IMR-90 (cell line): Measurements from ENCODE around the gene PRSS35. TPM values are rescaled to one million over a fixed set of nuclear protein-coding genes. Genes with fewer than 3 reads are reported as not detected.

Experiments used
- ATAC-seq: fragments of 200-7000 bp; cut with Tn5 transposase; 2 replicates; pipeline ENCODE4 v1.9.1; 2020; ENCODE audit warnings: low read depth, mild to moderate bottlenecking, moderate library complexity
- BruUV-seq: library from RNA; stranded (reverse); fragments of 400-500 nt; replicated peaks from 2 replicates; lab custom pipeline; 2021; lab: Mats Ljungman, UMichigan
- CTCF ChIA-PET: fragments of 300-600 bp; formaldehyde crosslinking; extraction: SDS; loops from one replicate; lab custom pipeline; 2021; ENCODE audit warnings: antibody characterized with exemption; lab: Yijun Ruan, JAX
- POLR2A ChIA-PET: fragments of 300-600 bp; sonication (Branson Sonifier 250); formaldehyde crosslinking; loops from one replicate; lab custom pipeline; 2022; ENCODE audit warnings: antibody characterized with exemption; ENCODE audit not compliant: unreplicated experiment; lab: Charles Lee
- DNase-seq: peaks from one replicate; pipeline ENCODE4 v3.0.0; 2013
- H2AFZ ChIP-seq: replicated peaks from 2 replicates; pipeline ENCODE3; 2013; ENCODE audit warnings: low read length, mild to moderate bottlenecking; ENCODE audit not compliant: poor library complexity
- H2AK5ac ChIP-seq: 2 replicates; pipeline ENCODE4 v1.6.1; 2013; ENCODE audit warnings: low read depth, low read length, inconsistent platforms
- H2AK9ac ChIP-seq: replicated peaks from 2 replicates; pipeline ENCODE3; 2013; ENCODE audit warnings: mild to moderate bottlenecking, low read depth, low read length, moderate library complexity; ENCODE audit not compliant: poor library complexity
- H2BK120ac ChIP-seq: 2 replicates; pipeline ENCODE4 v1.6.1; 2013; ENCODE audit warnings: low read depth, low read length, inconsistent platforms
- H2BK15ac ChIP-seq: 3 replicates; pipeline ENCODE4 v1.6.1; 2013; ENCODE audit warnings: low read depth, low read length, inconsistent platforms
- H2BK20ac ChIP-seq: 2 replicates; pipeline ENCODE4 v1.6.1; 2013; ENCODE audit warnings: low read depth, mild to moderate bottlenecking, inconsistent platforms, low read length, moderate library complexity
- H2BK5ac ChIP-seq: 2 replicates; pipeline ENCODE4 v1.6.1; 2013; ENCODE audit warnings: mild to moderate bottlenecking, low read depth, low read length, inconsistent platforms; ENCODE audit not compliant: poor library complexity, severe bottlenecking
- H3K14ac ChIP-seq: replicated peaks from 2 replicates; pipeline ENCODE4 v1.6.1; 2013; ENCODE audit warnings: low read depth, low read length, inconsistent platforms
- H3K18ac ChIP-seq: 2 replicates; pipeline ENCODE4 v1.6.1; 2013; ENCODE audit warnings: low read depth, low read length, control low read depth
- H3K23ac ChIP-seq: 2 replicates; pipeline ENCODE4 v1.6.1; 2013; ENCODE audit warnings: low read depth, low read length, inconsistent platforms
- H3K27ac ChIP-seq: 2 replicates; pipeline ENCODE4 v1.5.1; 2013; ENCODE audit warnings: mild to moderate bottlenecking, control low read depth, low read length; ENCODE audit not compliant: insufficient read depth
- H3K27me3 ChIP-seq: 2 replicates; pipeline ENCODE4 v1.6.1; 2013; ENCODE audit warnings: low read length; ENCODE audit not compliant: control insufficient read depth, insufficient read depth
- H3K36me3 ChIP-seq: 2 replicates; pipeline ENCODE4 v1.6.1; 2013; ENCODE audit warnings: low read length, mixed read lengths; ENCODE audit not compliant: control insufficient read depth, insufficient read depth
- H3K4ac ChIP-seq: 2 replicates; pipeline ENCODE4 v1.6.1; 2013; ENCODE audit warnings: low read depth, low read length, inconsistent platforms
- H3K4me1 ChIP-seq: 2 replicates; pipeline ENCODE4 v1.6.1; 2013; ENCODE audit warnings: low read length, mixed read lengths; ENCODE audit not compliant: control insufficient read depth, insufficient read depth
- H3K4me2 ChIP-seq: 2 replicates; pipeline ENCODE4 v1.6.1; 2013; ENCODE audit warnings: low read depth, mild to moderate bottlenecking, control low read depth, low read length, moderate library complexity
- H3K4me3 ChIP-seq: 2 replicates; pipeline ENCODE4 v1.5.1; 2013; ENCODE audit warnings: low read depth, mild to moderate bottlenecking, control low read depth, low read length, moderate library complexity; ENCODE audit not compliant: insufficient read depth
- H3K56ac ChIP-seq: 2 replicates; pipeline ENCODE4 v1.6.1; 2013; ENCODE audit warnings: low read length, inconsistent platforms; ENCODE audit not compliant: insufficient read depth; ENCODE audit errors: extremely low read depth
- H3K79me1 ChIP-seq, 2 experiments: 2 replicates each; pipeline ENCODE4 v1.6.1; 2013; ENCODE audit warnings: low read length in 2 of 2, inconsistent platforms in 1 of 2, low read depth in 1 of 2
- H3K9ac ChIP-seq: 2 replicates; pipeline ENCODE4 v1.6.1; 2013; ENCODE audit warnings: low read depth, low read length, control low read depth
- H3K9me1 ChIP-seq: 2 replicates; pipeline ENCODE4 v1.6.1; 2013; ENCODE audit warnings: low read length, inconsistent platforms; ENCODE audit not compliant: insufficient read depth
- H3K9me3 ChIP-seq: 2 replicates; pipeline ENCODE4 v1.6.1; 2013; ENCODE audit warnings: low read length; ENCODE audit not compliant: control insufficient read depth, insufficient read depth
- H4K20me1 ChIP-seq: 2 replicates; pipeline ENCODE4 v1.6.1; 2013; ENCODE audit warnings: low read length, inconsistent platforms; ENCODE audit not compliant: insufficient read depth
- H4K5ac ChIP-seq: 2 replicates; pipeline ENCODE4 v1.6.1; 2013; ENCODE audit warnings: mild to moderate bottlenecking, low read depth, low read length, control low read depth
- H4K8ac ChIP-seq, 2 experiments: 2 replicates each; pipeline ENCODE4 v1.6.1; 2013; ENCODE audit warnings: low read depth in 2 of 2, low read length in 2 of 2, control low read depth in 1 of 2, inconsistent platforms in 1 of 2
- H4K91ac ChIP-seq: 2 replicates; pipeline ENCODE4 v1.6.1; 2013; ENCODE audit warnings: low read depth, low read length, inconsistent platforms; ENCODE audit not compliant: insufficient read depth
- BHLHE40 ChIP-seq: fragments of 150-350 bp; IDR thresholded peaks from 2 replicates; pipeline ENCODE4 v1.6.1; 2016; ENCODE audit warnings: mild to moderate bottlenecking, low read depth, low read length
- CEBPB ChIP-seq: IDR thresholded peaks from 2 replicates; pipeline ENCODE4 v1.6.1; 2012; ENCODE audit warnings: low read depth, low read length, improper control_type of control experiment
- CHD1 ChIP-seq: IDR thresholded peaks from 2 replicates; pipeline ENCODE4 v1.6.1; 2012; ENCODE audit warnings: low read depth, low read length, improper control_type of control experiment
- CTCF ChIP-seq: conservative IDR thresholded peaks from 2 replicates; pipeline ENCODE4 v1.5.1; 2012; ENCODE audit warnings: mild to moderate bottlenecking, low read depth, low read length, improper control_type of control experiment
- ELK1 ChIP-seq: fragments of 150-350 bp; IDR thresholded peaks from 2 replicates; pipeline ENCODE4 v1.6.1; 2016; ENCODE audit warnings: low read depth, mild to moderate bottlenecking, low read length, moderate library complexity, borderline replicate concordance
- FOS ChIP-seq: fragments of 150-350 bp; IDR thresholded peaks from 2 replicates; pipeline ENCODE4 v1.6.1; 2016; ENCODE audit warnings: low read depth, low read length
- MAFK ChIP-seq: IDR thresholded peaks from 2 replicates; pipeline ENCODE4 v1.6.1; 2012; ENCODE audit warnings: low read depth, low read length, improper control_type of control experiment
- NFE2L2 ChIP-seq: fragments of 150-350 bp; IDR thresholded peaks from 2 replicates; pipeline ENCODE4 v1.6.1; 2016; ENCODE audit warnings: low read depth, mild to moderate bottlenecking, low read length
- POLR2A ChIP-seq: IDR thresholded peaks from 2 replicates; pipeline ENCODE4 v1.6.1; 2012; ENCODE audit warnings: mild to moderate bottlenecking, low read depth, low read length
- RAD21 ChIP-seq: IDR thresholded peaks from 2 replicates; pipeline ENCODE4 v1.6.1; 2012; ENCODE audit warnings: low read length, improper control_type of control experiment
- SMC3 ChIP-seq: fragments of 150-350 bp; IDR thresholded peaks from 2 replicates; pipeline ENCODE4 v1.6.1; 2016; ENCODE audit warnings: low read depth, mild to moderate bottlenecking, antibody characterized with exemption, low read length, moderate library complexity
- WGBS, 2 experiments: methylation state at CpG; one replicate each; pipeline versions ENCODE4 v1.1.5 to v1.1.7; 2013; ENCODE audit warnings: missing lambda C conversion rate in 2 of 2; ENCODE audit not compliant: insufficient read length in 1 of 2; ENCODE audit errors: extremely low coverage in 2 of 2; 5-methylcytosine and 5-hydroxymethylcytosine counted together
- dilution Hi-C: fragments of 300-500 bp; cut with HindIII; formaldehyde crosslinking; loops from one replicate; pipeline ENCODE4 v1.14.3; 2018; ENCODE audit warnings: low sequenced_read_pairs; ENCODE audit not compliant: unreplicated experiment
- in situ Hi-C: fragments of 300-500 bp; cut with MboI; formaldehyde crosslinking; loops from 3 replicates; pipeline ENCODE4 v1.14.3; 2019; ENCODE audit warnings: low sequenced_read_pairs, inconsistent platforms, mixed read lengths
- intact Hi-C: fragments of 100-400 bp; cut with micrococcal nuclease; formaldehyde crosslinking; loops from 2 replicates; pipeline ENCODE4 v1.10.0; 2022
- polyA plus RNA-seq, 3 experiments: library from polyadenylated mRNA; depleted of rRNA; stranded (reverse); fragments of >200 nt; gene quantifications; 2 replicates each; pipeline ENCODE4 v1.2.3, GENCODE V29; 2012; ENCODE audit warnings: low replicate concordance in 1 of 3
- total RNA-seq: library from RNA; depleted of rRNA; stranded (reverse); fragments of >200 nt; gene quantifications from 2 replicates; pipeline ENCODE4 v1.2.3, GENCODE V29; 2012

Gene PRSS35
- total and polyA plus RNA-seq, 2 of the 4 experiments (the other 2 are of a cell fraction), result 5.2 to 5.6 TPM

GRCh38 chr6:83511266-83511665 lies 1.1 kb upstream of the PRSS35 start:
- in situ Hi-C loops, result loop anchor here (25.0 kb wide), 1 partner anchor 1249 kb away; no protein-coding TSS in a partner anchor
- H3K9me3 ChIP-seq, result no peaks in the 10 kb centered on the region

More at GRCh38 chr6:83511266-83511665, 1.1 kb upstream of the PRSS35 start:
- Histone ChIP-seq H3K27ac (no peak overlapping the region), H3K9ac (no peak overlapping the region), H3K4ac (no peak overlapping the region), H2AFZ (no peak overlapping the region), H3K4me3 (no peak overlapping the region), H3K79me1 (no peaks in the 10 kb centered on the region), H4K20me1 (no peaks in the 10 kb centered on the region), H2BK15ac (no peak overlapping the region), H3K9me1 (no peaks in the 10 kb centered on the region), H2BK5ac (no peak overlapping the region), H2AK5ac (no peak overlapping the region), H2AK9ac (no peak overlapping the region), H2BK120ac (no peak overlapping the region), H3K18ac (no peak overlapping the region), H4K5ac (no peak overlapping the region), H3K4me1 (no peaks in the 10 kb centered on the region; the same call in 1 of the 2 replicates), H3K23ac (no peak overlapping the region), H4K91ac (no peak overlapping the region), H4K8ac (no peak overlapping the region), H3K56ac (no peak overlapping the region), H2BK20ac (no peak overlapping the region), H3K4me2 (no peak overlapping the region), H3K36me3 (no peaks in the 10 kb centered on the region), H3K27me3 (no peaks in the 10 kb centered on the region), H3K14ac (no peak overlapping the region)
- DNase-seq, result no peak
- 97% methylated on average over 3 of the region's 8 CpGs; no CpG with 5 or more reads in 1 of the 2 experiments for WGBS, 2 experiments
- dilution Hi-C loops (loop anchor here (25.0 kb wide), 2 partner anchors 299 to 449 kb away; partner anchors contain the start of genes DOP1A and UBE3D), intact Hi-C loops (loop anchor here (1.0 to 10.0 kb wide), 4 partner anchors 79 to 1259 kb away; partner anchors contain the start of genes ME1 and TPBG)
- no peak for TF ChIP-seq FOS
- no peak for TF ChIP-seq CTCF
- no peak for TF ChIP-seq CHD1
- no peak for TF ChIP-seq NFE2L2
- no peak for TF ChIP-seq ELK1
- no peak for TF ChIP-seq MAFK
- TF ChIP-seq POLR2A, result no peak
- TF ChIP-seq BHLHE40, result no peak
- TF ChIP-seq CEBPB, result no peak
- no peak for TF ChIP-seq SMC3
- TF ChIP-seq RAD21, result no peak
- ATAC-seq, result no peak
- ChIA-PET CTCF (interaction anchor here (0.6 to 7.0 kb wide), 8 partner anchors 29 to 768 kb away, joined by 3 to 74 read pairs (median 12); partner anchors contain the start of genes DOP1A and UBE3D), POLR2A (no interaction called here)
- BruUV-seq, result no TSS peak
